ENCODE results near the gene EFCAB14. TPM values are rescaled to one million over a fixed set of nuclear protein-coding genes. Genes with fewer than 3 reads are reported as not detected.
A peak's percentile ranks its signal among the peaks of the same experiment; 100 is the strongest.

The EFCAB14 gene
- polyA plus RNA-seq, 3 donors, result 16.8 to 47.3 (median 43.4) TPM

DNA sequence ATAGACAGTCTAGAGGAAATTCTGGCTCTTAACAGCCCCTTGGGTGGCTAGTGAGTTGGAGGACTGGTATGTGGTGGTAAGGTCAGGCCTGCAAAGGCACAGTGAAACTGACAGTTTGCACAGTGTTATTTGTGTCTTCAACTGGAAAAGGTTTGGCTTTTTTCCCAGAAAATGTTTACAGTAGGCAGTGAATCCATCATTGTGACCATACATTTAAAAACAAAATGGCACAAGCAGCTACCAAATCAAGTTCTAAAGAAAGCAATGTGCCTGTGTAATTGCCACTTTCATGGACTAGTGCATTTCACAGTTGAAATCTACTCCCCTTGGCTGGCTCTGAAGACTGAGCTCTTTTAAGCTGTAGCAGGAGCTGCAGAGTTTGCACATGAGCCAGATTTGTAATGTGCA is 75.5 kb downstream of the EFCAB14 start:
- peak overlapping the region; percentile 55 for H3K27ac ChIP-seq (ENCODE audit: low read depth, low read length)

GRCh38 chr1:46642115-46642680 is 76.7 kb downstream of the EFCAB14 start:
- H3K27ac ChIP-seq (ENCODE audit: low read depth, low read length), result no peak overlapping the region

- WGBS, 3 donors, result 77 to 98% (median 95%) methylated on average over 1 of the region's 1 CpG
These were observed 79.4 kb downstream of the EFCAB14 start for GRCh38 chr1:46639547-46639946.

GRCh38 chr1:46638921-46639320 is 80.0 kb downstream of the EFCAB14 start:
- H3K27ac ChIP-seq (ENCODE audit: low read depth, low read length), result no peak overlapping the region

More at GRCh38 chr1:46639547-46639946, 79.4 kb downstream of the EFCAB14 start:
- no peak overlapping the region for H3K27ac ChIP-seq (ENCODE audit: low read depth, low read length)

DNA sequence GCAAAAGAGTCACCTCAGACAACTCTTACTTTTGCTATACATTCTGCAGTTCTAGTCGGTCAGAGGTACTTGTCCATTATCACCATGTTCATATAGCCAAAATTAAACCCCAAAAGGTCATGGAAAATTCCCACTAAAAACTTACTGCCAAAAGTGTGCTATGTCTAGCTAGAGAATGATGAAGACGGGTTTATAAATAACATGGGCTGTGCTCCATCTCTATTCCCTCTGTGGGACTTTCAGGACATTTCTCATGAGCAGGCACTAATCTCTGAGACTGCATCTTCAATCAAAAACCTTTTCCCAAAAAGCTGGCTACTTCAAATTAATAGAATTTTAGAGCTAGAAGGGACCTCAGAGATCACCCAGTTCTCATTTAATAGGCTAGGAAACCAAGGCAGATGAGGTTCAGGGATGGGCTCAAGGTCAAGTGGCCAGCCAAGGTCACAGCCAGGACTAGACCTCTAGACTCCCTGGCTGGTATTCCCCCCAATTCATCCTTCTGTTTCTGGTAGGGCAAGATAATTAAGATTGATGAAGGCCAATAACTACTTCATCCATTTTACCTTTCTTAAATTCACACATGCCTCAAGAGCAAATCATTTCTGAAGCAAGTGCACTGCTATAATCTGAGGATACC is 81.3 kb downstream of the EFCAB14 start:
- H3K27ac ChIP-seq (ENCODE audit: low read depth, low read length), result no peak overlapping the region

DNA sequence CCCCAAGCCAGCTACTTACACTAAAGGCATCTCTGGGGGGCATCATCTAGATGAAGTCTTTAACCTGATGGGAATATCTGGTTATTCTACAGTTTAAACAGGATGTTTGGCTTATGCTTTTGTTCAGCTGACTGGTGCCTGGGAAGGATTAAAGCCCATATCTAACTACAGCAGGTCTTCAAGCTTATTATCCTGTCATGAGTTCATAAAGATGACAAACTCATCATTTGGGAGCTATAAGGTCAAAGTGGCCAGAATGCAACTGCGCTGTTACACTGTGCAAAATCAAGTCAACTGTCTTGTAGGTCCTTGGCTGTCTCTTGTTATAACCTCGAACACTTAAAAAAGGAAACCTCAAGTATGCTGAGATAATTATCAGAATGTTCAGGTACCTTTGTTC is 83.7 kb downstream of the EFCAB14 start:
- no peak overlapping the region for H3K27ac ChIP-seq (ENCODE audit: low read depth, low read length)
- WGBS, 3 donors, result 93 to 98% (median 96%) methylated on average over 2 of the region's 2 CpGs

More for the DNA sequence above, 81.3 kb downstream of the EFCAB14 start:
- WGBS, 3 donors, result 34 to 69% (median 34%) methylated on average over 2 of the region's 2 CpGs

GRCh38 chr1:46630719-46631118 is 88.2 kb downstream of the EFCAB14 start:
- WGBS, 3 donors, result 87 to 93% (median 91%) methylated on average over 2 of the region's 2 CpGs

More at GRCh38 chr1:46630719-46631118, 88.2 kb downstream of the EFCAB14 start:
- H3K27ac ChIP-seq (ENCODE audit: low read depth, low read length), result no peak overlapping the region

Other genes starting within 250 kb of the EFCAB14 start
- gene DMBX1, start 229.3 kb downstream of the EFCAB14 start, polyA plus RNA-seq, result under 1 TPM in 1 of 3 donors, not detected in 2; 0.16 TPM
- not detected for gene KNCN, start 167.5 kb downstream of the EFCAB14 start, polyA plus RNA-seq
- gene MKNK1, start 114.8 kb downstream of the EFCAB14 start, polyA plus RNA-seq, result 10 to 100 TPM; 31.0 to 63.1 (median 39.3) TPM
- gene MOB3C, start 102.3 kb downstream of the EFCAB14 start, polyA plus RNA-seq, result 10 to 100 TPM; 16.9 to 25.8 (median 24.4) TPM
- 10 to 100 TPM; 25.1 to 66.1 (median 53.6) TPM for gene ATPAF1, start 50.8 kb downstream of the EFCAB14 start, polyA plus RNA-seq
- not detected for gene TEX38, start 47.3 kb downstream of the EFCAB14 start, polyA plus RNA-seq
- 10 to 100 TPM; 16.4 to 63.3 (median 47.8) TPM for gene CYP4B1, start 79.9 kb upstream of the EFCAB14 start, polyA plus RNA-seq
- under 1 TPM in 1 of 3 donors, not detected in 2; 0.03 TPM for gene CYP4A11, start 222.4 kb upstream of the EFCAB14 start, polyA plus RNA-seq

Measured in adipose tissue (tissue), 3 donors.